NT2/D1 (cell line): ENCODE data around the gene HNRNPAB.

Experiments used
- DNase-seq: peaks from one replicate; pipeline ENCODE4 v3.0.0-alpha.2; 2011; ENCODE audit warnings: low read depth, low spot score
- H3K27me3 ChIP-seq: 2 replicates; pipeline ENCODE4 v1.6.0; 2011; ENCODE audit warnings: mild to moderate bottlenecking; ENCODE audit not compliant: insufficient read length, insufficient read depth
- H3K36me3 ChIP-seq: 2 replicates; pipeline ENCODE4 v1.6.1; 2011; ENCODE audit warnings: mild to moderate bottlenecking, low read length, mixed read lengths; ENCODE audit not compliant: insufficient read depth, insufficient read length
- H3K4me1 ChIP-seq: 2 replicates; pipeline ENCODE4 v1.5.1; 2011; ENCODE audit not compliant: insufficient read depth, insufficient read length
- H3K4me3 ChIP-seq: 2 replicates; pipeline ENCODE4 v1.5.1; 2011; ENCODE audit warnings: low read depth; ENCODE audit not compliant: insufficient read length
- H3K9ac ChIP-seq: 2 replicates; pipeline ENCODE4 v1.6.0; 2011; ENCODE audit warnings: low read depth; ENCODE audit not compliant: insufficient read length
- H3K9me3 ChIP-seq: 2 replicates; pipeline ENCODE4 v1.5.1; 2011; ENCODE audit warnings: mild to moderate bottlenecking, low read length; ENCODE audit not compliant: insufficient read depth
- SUZ12 ChIP-seq: IDR thresholded peaks from 2 replicates; pipeline ENCODE4 v1.6.1; 2011; ENCODE audit not compliant: insufficient read length, insufficient read depth; ENCODE audit errors: extremely low read depth
- YY1 ChIP-seq: IDR thresholded peaks from 2 replicates; pipeline ENCODE4 v1.6.1; 2011; ENCODE audit not compliant: insufficient read length, insufficient read depth
- ZNF274 ChIP-seq: IDR thresholded peaks from 2 replicates; pipeline ENCODE4 v1.6.1; 2011; ENCODE audit warnings: mild to moderate bottlenecking, low read depth, low read length

The HNRNPAB gene

GRCh38 chr5:178221282-178221681 lies 16.9 kb downstream of the HNRNPAB start:
- Histone ChIP-seq H3K4me3 (no peak overlapping the region), H3K9ac (no peak overlapping the region), H3K27me3 (no peaks in the 10 kb centered on the region), H3K9me3 (no peaks in the 10 kb centered on the region), H3K4me1 (peaks cover 6% of the 10 kb centered on the region), H3K36me3 (peaks cover 63% of the 10 kb centered on the region)
- no peak for DNase-seq
- TF ChIP-seq YY1 (no peak), ZNF274 (no peak), SUZ12 (no peak)

GRCh38 chr5:178221853-178222252 lies 17.5 kb downstream of the HNRNPAB start:
- Histone ChIP-seq H3K4me1 (peaks cover 6% of the 10 kb centered on the region), H3K9ac (no peak overlapping the region), H3K27me3 (no peaks in the 10 kb centered on the region), H3K9me3 (no peaks in the 10 kb centered on the region), H3K36me3 (peaks cover 63% of the 10 kb centered on the region), H3K4me3 (no peak overlapping the region)
- TF ChIP-seq SUZ12 (no peak), ZNF274 (no peak), YY1 (no peak)
- no peak for DNase-seq

GRCh38 chr5:178222292-178222691 lies 18.0 kb downstream of the HNRNPAB start:
- no peak for DNase-seq
- H3K9me3 ChIP-seq: no peaks in the 10 kb centered on the region
- peaks cover 6% of the 10 kb centered on the region for H3K4me1 ChIP-seq
- H3K27me3 ChIP-seq: no peaks in the 10 kb centered on the region
- no peak overlapping the region for H3K4me3 ChIP-seq
- TF ChIP-seq ZNF274: no peak
- TF ChIP-seq YY1: no peak
- TF ChIP-seq SUZ12: no peak
- peaks cover 66% of the 10 kb centered on the region for H3K36me3 ChIP-seq
- no peak overlapping the region for H3K9ac ChIP-seq

- DNase-seq: no peak
- Histone ChIP-seq H3K9ac (no peak overlapping the region), H3K9me3 (no peaks in the 10 kb centered on the region), H3K27me3 (no peaks in the 10 kb centered on the region), H3K4me1 (peaks cover 6% of the 10 kb centered on the region), H3K4me3 (no peak overlapping the region), H3K36me3 (peaks cover 73% of the 10 kb centered on the region)
- TF ChIP-seq ZNF274 (no peak), YY1 (no peak), SUZ12 (no peak)
These were observed 19.0 kb downstream of the HNRNPAB start for GRCh38 chr5:178223196-178223773.

GRCh38 chr5:178223828-178224335 lies 19.5 kb downstream of the HNRNPAB start:
- Histone ChIP-seq H3K36me3 (peaks cover 76% of the 10 kb centered on the region), H3K4me1 (peaks cover 6% of the 10 kb centered on the region), H3K9ac (no peak overlapping the region), H3K4me3 (no peak overlapping the region), H3K9me3 (no peaks in the 10 kb centered on the region), H3K27me3 (no peaks in the 10 kb centered on the region)
- TF ChIP-seq ZNF274 (no peak), SUZ12 (no peak), YY1 (no peak)
- no peak for DNase-seq

- Histone ChIP-seq H3K36me3 (peaks cover 81% of the 10 kb centered on the region), H3K9ac (no peak overlapping the region), H3K4me1 (peaks cover 6% of the 10 kb centered on the region), H3K27me3 (no peaks in the 10 kb centered on the region), H3K9me3 (no peaks in the 10 kb centered on the region), H3K4me3 (no peak overlapping the region)
- TF ChIP-seq SUZ12: no peak
- no peak for TF ChIP-seq ZNF274
- no peak for TF ChIP-seq YY1
- no peak for DNase-seq
These were observed 20.1 kb downstream of the HNRNPAB start for GRCh38 chr5:178224403-178224802.

- TF ChIP-seq YY1 (no peak), SUZ12 (no peak), ZNF274 (no peak)
- Histone ChIP-seq H3K9me3 (no peaks in the 10 kb centered on the region), H3K27me3 (no peaks in the 10 kb centered on the region), H3K4me1 (peaks cover 8% of the 10 kb centered on the region), H3K9ac (no peak overlapping the region), H3K36me3 (peaks cover 85% of the 10 kb centered on the region), H3K4me3 (no peak overlapping the region)
- DNase-seq: no peak
These were observed 20.8 kb downstream of the HNRNPAB start for GRCh38 chr5:178225174-178225573.
